Measurements from ENCODE around the gene SUPT5H. TPM values are rescaled to one million over a fixed set of nuclear protein-coding genes. Genes with fewer than 3 reads are reported as not detected.

The SUPT5H gene
- polyA plus RNA-seq, 1 experiment: 78.0 TPM

DNA sequence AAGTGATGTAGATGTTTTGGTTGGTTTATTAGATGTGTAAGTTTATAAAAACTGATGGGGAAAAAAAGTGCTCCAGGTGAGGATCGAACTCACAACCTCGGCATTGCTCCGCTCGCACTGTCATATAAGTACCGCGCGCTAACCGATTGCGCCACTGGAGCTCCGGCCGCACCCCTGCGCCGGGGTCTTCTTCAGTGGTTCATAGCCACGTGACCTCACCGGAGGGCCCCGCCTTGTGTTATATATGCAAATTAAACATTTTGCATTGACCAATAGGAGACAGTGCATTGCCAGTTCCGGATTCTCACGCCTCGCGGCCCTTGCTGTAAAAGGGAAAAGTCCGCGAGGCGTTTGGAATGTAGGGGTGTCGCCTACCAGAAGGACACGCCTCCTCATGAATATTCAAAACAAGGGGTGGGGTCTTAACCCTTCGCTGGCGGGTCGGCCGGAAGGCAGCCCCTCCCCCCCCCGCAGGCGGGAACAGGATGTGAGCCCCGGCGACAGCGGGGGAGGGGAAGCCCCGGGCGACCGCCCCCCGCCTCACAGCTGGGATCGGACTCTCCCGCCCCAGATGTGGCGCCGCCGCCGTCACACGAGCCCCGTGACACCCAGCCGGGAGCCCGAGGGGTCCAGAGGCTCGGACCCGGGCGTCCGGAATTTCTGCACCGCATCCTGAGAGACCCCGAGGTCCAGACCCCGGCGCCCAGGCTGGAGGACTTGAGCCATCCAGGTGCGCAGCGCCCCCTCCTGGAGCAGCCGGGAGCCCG is 33.1 kb upstream of the SUPT5H start, which contains the start of gene PLEKHG2:
TSS of gene PLEKHG2 (plus strand) at position 570 of the 767 bp plus-strand sequence. CDS start 1,418 bp downstream, outside the sequence.
- CTCF ChIA-PET: interaction anchor here (1.0 to 2.2 kb wide), 6 partner anchors 9 to 32 kb away, joined by 3 to 67 read pairs (median 6); partner anchors contain the start of gene RPS16

DNA sequence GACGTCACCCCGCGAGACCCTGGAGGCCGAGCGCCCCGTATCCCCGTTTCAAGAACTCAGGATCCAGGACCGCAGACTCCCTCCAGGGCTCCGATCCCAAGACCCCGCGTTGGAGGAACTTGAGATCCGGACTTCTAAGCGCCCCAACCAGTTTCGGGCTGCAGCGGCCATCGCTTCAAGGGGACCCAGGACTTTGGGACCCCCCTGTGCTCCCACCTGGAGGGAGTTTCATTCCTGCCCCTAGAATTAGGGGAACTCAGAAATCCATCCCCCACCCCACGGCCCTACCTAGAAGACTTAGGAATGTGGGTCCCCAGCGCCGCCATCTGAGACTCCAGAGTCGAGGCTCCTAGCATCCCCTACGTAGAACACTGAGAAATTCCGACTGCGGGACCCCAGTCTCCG is 32.5 kb upstream of the SUPT5H start:
- TF ChIP-seq, protein P1, sequence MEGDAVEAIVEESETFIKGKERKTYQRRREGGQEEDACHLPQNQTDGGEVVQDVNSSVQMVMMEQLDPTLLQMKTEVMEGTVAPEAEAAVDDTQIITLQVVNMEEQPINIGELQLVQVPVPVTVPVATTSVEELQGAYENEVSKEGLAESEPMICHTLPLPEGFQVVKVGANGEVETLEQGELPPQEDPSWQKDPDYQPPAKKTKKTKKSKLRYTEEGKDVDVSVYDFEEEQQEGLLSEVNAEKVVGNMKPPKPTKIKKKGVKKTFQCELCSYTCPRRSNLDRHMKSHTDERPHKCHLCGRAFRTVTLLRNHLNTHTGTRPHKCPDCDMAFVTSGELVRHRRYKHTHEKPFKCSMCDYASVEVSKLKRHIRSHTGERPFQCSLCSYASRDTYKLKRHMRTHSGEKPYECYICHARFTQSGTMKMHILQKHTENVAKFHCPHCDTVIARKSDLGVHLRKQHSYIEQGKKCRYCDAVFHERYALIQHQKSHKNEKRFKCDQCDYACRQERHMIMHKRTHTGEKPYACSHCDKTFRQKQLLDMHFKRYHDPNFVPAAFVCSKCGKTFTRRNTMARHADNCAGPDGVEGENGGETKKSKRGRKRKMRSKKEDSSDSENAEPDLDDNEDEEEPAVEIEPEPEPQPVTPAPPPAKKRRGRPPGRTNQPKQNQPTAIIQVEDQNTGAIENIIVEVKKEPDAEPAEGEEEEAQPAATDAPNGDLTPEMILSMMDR (IDR thresholded peaks at IDR 0.05; ENCODE audit: low read depth, low read length): no peak
- H3K4me3 ChIP-seq (ENCODE audit: low read depth, low read length): peak overlapping the region; percentile 84
- peak overlapping the region; percentile 92 for H3K27ac ChIP-seq (ENCODE audit: low read depth, low read length)
- no peaks in the 10 kb centered on the region for H3K27me3 ChIP-seq (ENCODE audit: control insufficient read depth, insufficient read depth, low read length)
- ChIA-PET CTCF (interaction anchor here (2.2 kb wide), 1 partner anchor 15 kb away, joined by 67 read pairs; no protein-coding TSS in a partner anchor), POLR2A (interaction anchor here (1.2 to 4.5 kb wide), 6 partner anchors 14 to 23 kb away, joined by 6 to 44 read pairs (median 10); partner anchors contain the start of genes MED29, PAF1 and RPS16)
- no peak for DNase-seq (ENCODE audit: low read depth, low spot score)
- H3K9me3 ChIP-seq (ENCODE audit: control insufficient read depth, insufficient read depth, low read length): peaks cover 5% of the 10 kb centered on the region; the same call in 1 of the 2 replicates

More for the DNA sequence above, 33.1 kb upstream of the SUPT5H start, which contains the start of gene PLEKHG2:
- peak; percentile 100 for DNase-seq (ENCODE audit: low read depth, low spot score)
- TF ChIP-seq, protein P1 (IDR thresholded peaks at IDR 0.05; ENCODE audit: low read depth, low read length): peak; percentile 75
- POLR2A ChIA-PET: interaction anchor here (1.0 to 2.3 kb wide), 8 partner anchors 9 to 70 kb away, joined by 3 to 27 read pairs (median 7); partner anchors contain the start of genes MED29, PAF1, RPS16 and SAMD4B
- no peaks in the 10 kb centered on the region for H3K27me3 ChIP-seq (ENCODE audit: control insufficient read depth, insufficient read depth, low read length)
- H3K27ac ChIP-seq (ENCODE audit: low read depth, low read length): peak within 1 kb of the TSS; percentile 92
- peak within 1 kb of the TSS; percentile 84 for H3K4me3 ChIP-seq (ENCODE audit: low read depth, low read length)
- peaks cover 8% of the 10 kb centered on the region; the same call in 1 of the 2 replicates for H3K9me3 ChIP-seq (ENCODE audit: control insufficient read depth, insufficient read depth, low read length)

DNA sequence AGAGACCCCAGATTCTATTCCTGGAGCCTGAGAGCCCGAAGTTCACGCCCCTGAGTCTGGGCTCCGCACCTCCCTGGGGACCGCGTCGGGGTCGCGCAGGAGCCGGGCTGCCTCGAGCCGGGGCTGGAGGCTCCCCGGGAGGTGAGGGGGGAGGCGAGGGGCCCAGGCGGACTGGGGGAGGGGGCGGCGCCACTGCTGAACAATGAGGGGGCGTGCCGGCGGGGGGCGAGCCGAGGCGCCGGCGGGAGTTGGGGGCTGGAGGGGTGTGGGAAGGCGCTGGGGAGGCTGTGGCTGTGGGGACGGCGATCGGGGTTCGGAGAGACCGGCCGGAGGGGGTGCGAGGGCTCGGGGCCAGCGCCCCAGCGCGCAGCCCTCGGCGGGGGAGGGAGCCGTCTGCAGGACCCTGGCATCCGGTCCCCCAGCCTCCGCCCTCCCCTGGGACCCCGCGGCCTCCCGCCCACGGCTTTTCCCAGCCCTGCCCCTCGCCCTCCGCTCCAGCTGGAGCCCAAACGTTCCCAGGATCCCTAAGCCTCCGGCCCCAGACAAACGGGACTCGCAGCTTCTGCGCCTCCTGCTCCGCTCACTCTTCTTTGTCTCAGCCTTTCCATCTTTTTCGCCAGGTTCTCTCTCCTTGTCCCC is 32.0 kb upstream of the SUPT5H start:
- TF ChIP-seq, protein P1 (IDR thresholded peaks at IDR 0.05; ENCODE audit: low read depth, low read length): no peak
- Histone ChIP-seq H3K9me3 (ENCODE audit: control insufficient read depth, insufficient read depth, low read length) (no peaks in the 10 kb centered on the region; the same call in 1 of the 2 replicates), H3K27me3 (ENCODE audit: control insufficient read depth, insufficient read depth, low read length) (no peaks in the 10 kb centered on the region), H3K4me3 (ENCODE audit: low read depth, low read length) (peak overlapping the region; percentile 84), H3K27ac (ENCODE audit: low read depth, low read length) (peak overlapping the region; percentile 92)
- CTCF ChIA-PET: interaction anchor here (1.0 kb wide), 1 partner anchor 14 kb away, joined by 3 read pairs; no protein-coding TSS in a partner anchor
- POLR2A ChIA-PET: interaction anchor here (0.6 to 4.5 kb wide), 6 partner anchors 8 to 32 kb away, joined by 3 to 44 read pairs (median 7); partner anchors contain the start of gene RPS16
- no peak for DNase-seq (ENCODE audit: low read depth, low spot score)

DNA sequence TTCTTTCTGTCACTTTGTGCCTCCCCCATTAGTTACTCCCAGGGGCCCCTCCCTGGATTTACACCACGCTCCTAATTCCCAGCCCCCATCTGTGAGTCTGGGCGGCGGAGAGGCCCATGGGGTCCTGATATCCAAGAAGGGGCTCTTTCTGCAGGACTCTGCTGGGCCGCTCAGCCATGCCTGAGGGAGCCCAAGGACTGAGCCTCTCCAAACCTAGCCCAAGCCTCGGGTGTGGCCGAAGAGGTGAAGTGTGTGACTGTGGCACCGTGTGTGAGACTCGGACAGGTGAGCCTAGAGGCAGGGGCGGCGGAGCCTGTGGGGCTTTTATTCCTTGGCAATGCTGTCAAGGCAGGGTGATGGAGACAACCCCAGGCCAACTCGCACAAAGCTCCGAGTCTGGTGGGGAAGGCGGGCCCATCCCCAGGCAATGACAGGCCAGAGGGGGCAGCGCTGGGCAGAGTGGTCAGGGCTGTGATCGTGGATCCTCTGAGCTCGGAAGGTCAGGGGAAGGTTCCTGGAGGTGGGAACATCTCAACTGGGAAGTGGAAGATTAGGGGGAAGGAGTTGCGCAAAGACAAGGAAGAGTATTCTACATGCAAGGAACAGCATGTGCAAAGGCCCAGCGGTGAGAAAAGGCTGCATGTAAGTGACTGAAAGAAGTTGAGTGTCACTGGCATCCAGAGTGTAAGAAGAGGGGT is 31.3 kb upstream of the SUPT5H start:
- TF ChIP-seq, protein P1 (IDR thresholded peaks at IDR 0.05; ENCODE audit: low read depth, low read length): peak; percentile 35; the same call in 1 of the 2 replicates
- H3K27me3 ChIP-seq (ENCODE audit: control insufficient read depth, insufficient read depth, low read length): no peaks in the 10 kb centered on the region
- H3K9me3 ChIP-seq (ENCODE audit: control insufficient read depth, insufficient read depth, low read length): no peaks in the 10 kb centered on the region; the same call in 1 of the 2 replicates
- peak overlapping the region; percentile 84 for H3K4me3 ChIP-seq (ENCODE audit: low read depth, low read length)
- ChIA-PET POLR2A (interaction anchor here (0.6 to 4.5 kb wide), 7 partner anchors 8 to 31 kb away, joined by 3 to 44 read pairs (median 6); partner anchors contain the start of genes RPS16 and SUPT5H), CTCF (interaction anchor here (1.0 kb wide), 1 partner anchor 13 kb away, joined by 3 read pairs; no protein-coding TSS in a partner anchor)
- H3K27ac ChIP-seq (ENCODE audit: low read depth, low read length): peak overlapping the region; percentile 92
- no peak for DNase-seq (ENCODE audit: low read depth, low spot score)

All from AG04450 (cell line).